ENCODE measurements around the gene TMEM114.

Gene TMEM114

DNA sequence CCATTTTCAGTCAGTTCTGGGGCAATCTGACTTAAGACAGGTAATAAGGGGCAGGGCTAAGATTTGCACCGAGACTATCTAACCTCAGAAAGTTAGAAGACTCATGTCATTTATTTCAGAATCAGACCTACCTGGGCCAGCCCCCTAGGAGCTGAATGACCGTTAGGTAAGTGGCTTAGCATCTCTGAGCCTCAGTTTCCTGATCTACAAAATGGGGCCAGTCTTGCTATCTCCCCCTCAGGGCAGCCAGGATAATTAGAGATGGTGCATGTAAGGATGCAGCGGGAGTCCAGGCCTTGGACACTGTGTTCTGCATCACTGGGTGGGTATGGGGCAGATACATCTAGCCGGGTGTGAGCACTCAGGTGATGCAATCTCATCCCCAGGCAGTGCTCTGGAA lies 20.8 kb upstream of the TMEM114 start:
- no peak for DNase-seq (ENCODE audit: low read depth)

GRCh38 chr16:8607214-8607613 lies 16.9 kb upstream of the TMEM114 start:
- no peak for DNase-seq (ENCODE audit: low read depth)

DNA sequence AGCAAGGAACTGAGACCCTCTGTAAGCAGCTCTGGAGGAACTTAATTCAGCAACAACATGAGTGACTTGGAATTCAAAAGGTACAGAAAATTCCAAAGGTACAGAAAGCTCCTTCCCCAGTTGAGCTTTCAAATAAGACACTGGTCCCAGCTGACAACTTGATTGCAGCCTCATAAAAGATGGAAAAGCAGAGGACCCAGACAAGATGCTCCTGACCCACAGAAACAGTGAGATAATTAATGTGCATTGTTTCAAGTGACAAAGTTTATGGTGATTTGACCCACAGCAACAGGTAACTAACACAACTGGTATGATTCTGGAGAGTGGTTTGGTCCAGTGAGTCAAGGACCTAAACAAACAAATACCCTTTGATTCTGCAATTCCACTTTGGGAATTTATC lies 15.2 kb upstream of the TMEM114 start:
- no peak for DNase-seq (ENCODE audit: low read depth)

- no peak for DNase-seq (ENCODE audit: low read depth)
Observed at GRCh38 chr16:8600144-8600775, 9.9 kb upstream of the TMEM114 start.

DNA sequence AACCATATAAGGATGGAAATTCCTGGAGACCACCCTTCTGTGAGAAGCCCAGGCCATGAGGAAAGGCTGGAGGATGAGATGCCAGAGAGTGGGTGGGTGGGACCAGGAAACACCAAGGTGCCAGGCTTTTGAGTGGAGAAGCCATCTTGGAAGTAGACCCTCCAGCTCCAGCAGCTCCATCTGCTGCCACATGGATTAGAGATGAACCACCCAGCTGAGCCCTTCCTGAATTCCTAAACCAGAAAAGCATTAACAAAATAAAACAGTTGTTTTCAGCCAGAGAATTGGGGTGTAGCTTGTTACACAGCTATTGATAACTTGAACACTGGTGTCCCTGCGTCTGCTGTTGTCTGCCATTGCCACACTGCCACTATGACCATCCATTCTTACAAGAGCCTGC lies 6.3 kb upstream of the TMEM114 start:
- no peak for DNase-seq (ENCODE audit: low read depth)

DNA sequence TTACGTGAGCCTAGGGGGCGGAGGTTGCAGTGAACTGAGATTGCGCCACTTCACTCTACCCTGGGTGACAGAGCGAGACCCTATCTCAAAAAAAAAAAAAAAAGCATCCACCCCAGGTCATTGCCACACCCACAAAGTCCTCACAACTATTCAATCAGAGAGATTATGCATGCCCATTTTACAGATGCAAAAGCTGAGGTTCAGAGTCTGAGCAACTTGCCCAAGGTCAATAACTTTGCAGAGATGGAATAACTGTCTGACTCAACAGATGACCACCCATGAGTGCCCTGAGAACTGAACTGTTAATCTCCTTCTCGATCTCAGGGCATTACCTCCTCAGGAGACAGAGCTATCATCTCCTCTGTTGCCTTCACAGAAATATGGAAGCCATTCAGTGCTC lies 5.5 kb upstream of the TMEM114 start:
- no peak for DNase-seq (ENCODE audit: low read depth)

DNA sequence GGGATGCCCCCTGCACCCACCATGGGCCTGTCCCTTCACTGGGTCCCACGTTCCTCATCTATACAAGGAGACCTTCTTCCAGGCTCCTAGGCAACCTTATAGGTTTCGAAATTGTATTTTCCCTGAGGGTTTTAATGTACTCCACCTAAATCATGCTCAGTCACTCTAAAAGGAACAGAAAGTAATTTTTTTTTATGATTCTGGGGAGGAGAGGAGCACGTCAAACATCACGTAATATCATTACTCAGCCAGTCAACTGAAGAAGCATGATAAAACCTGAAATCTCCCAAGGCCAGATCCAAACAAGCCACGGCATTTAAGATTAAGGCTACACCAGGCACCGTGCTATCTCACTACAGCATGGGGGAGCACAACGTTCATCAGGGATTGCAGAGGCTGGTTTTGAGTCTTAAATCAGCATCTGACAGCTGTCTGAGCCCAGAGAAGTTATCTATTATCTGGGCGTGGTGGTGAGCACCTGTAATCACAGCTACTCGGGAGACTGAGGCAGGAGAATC lies 3.9 kb upstream of the TMEM114 start:
- DNase-seq (ENCODE audit: low read depth), result no peak

DNA sequence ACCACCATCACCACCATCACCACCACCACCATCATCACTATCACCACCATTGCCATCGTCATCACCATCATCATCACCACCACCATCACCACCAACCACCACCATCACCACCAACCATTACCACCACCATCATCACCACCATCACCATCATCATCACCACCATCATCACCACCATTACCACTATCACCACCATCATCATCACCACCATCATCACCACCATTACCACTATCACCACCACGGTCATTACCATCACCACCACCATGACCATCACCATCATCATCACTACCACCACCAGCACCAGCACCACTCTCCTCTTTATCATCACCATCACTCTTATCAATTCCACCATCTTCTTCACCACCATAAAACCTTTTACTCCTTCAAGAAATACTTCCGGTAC lies 1.1 kb upstream of the TMEM114 start:
- no peak for DNase-seq (ENCODE audit: low read depth)

GRCh38 chr16:8590811-8591210 lies 500 bp upstream of the TMEM114 start:
- DNase-seq (ENCODE audit: low read depth), result no peak

DNA sequence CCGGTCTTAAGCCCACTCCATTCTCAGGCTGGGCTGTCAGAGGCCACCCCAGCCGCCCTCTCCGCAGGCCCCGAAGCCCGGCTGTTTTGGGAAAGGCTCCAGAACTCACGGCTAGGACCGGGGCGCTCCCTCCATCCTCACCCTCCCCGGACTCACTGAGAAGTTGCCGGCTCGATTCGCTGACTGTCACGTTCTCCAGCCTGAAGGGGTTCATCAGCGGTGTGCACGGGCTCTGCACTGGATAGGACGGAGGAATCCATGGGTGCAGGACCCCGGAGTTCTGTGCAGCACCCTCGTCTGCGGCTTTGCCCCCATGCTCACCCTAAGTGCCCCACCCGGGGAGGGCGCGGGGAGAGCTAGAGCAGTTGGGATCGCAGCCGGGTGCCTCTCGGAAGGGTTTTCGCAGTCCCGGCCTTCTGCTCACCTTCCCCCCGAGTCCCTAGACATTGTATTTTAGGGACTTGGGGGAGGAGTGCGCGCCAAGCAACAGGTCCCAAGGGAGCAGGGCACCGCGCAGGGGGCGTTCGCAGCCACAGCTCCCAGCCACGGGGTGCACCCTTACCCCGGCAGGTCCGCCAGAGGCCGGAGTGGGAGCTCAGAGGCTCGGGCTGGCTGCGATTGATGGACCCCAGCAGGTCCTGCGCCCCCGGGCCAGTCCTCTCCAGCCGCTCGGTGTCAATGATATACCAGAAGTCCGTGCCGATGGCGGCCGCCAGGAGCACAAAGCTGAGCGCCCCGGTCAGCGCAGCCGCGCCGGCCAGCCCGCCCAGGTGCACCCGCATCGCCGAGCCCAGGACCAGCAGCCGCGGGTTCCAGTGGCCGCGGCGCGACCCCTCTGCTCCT lies 1.0 kb downstream of the TMEM114 start:
- DNase-seq (ENCODE audit: low read depth), result no peak

- no peak for DNase-seq (ENCODE audit: low read depth)
Observed at GRCh38 chr16:8588682-8589056, 1.6 kb downstream of the TMEM114 start.

DNA sequence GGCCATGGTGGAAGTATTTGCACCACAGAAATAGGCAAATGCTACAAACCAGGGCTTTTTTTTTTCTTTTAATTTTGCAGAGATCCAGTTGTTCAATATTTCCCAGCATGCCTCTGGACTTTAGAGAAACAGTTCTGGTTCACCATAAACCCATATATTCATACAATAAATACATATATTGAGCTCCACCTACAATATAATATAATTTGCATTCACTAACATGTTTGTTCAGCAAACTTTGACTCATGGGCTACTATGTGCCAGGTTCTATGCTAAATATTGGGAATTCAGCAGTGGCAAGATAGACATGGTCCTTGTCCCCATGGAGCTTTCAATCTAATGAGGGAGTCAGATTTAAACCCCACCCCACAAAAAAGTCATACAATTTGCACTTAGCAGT lies 3.2 kb downstream of the TMEM114 start:
- no peak for DNase-seq (ENCODE audit: low read depth)

DNA sequence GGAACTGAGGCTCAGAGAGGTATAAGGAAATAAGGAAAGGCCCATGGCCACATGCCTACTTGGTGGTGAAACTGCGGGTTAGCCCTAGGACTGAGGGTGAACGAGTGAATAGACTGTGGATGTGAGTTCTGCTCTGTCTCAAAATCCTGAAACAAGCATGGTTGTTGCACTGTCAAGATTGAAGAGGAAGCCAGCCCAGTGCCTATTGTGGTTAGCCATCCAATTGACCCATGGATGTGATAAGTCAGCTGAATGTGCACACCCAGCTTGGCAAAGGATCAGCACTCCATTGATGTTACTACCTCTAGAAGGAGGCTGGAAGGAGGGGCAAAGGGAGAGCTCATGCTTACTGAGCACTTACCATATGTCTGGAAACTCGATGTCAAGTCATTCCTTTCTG lies 4.5 kb downstream of the TMEM114 start:
- no peak for DNase-seq (ENCODE audit: low read depth)

DNA sequence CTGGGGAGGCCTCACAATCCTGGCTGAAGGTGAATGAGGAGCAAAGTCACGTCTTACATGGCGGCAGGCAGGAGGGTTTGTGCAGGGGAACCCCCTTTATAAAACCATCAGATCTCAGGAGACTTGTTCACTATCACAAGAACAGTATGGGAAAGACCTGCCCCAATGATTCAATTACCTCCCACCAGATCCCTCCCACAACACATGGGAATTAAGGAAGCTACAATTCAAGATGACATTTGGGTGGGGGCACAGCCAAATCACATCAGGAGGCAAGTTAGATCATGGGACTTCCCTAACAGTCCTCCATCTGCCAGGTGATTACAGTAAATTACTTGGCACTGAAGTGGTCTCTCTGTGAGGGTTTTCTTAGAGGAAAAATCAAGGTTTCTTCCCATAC lies 5.3 kb downstream of the TMEM114 start:
- no peak for DNase-seq (ENCODE audit: low read depth)

DNA sequence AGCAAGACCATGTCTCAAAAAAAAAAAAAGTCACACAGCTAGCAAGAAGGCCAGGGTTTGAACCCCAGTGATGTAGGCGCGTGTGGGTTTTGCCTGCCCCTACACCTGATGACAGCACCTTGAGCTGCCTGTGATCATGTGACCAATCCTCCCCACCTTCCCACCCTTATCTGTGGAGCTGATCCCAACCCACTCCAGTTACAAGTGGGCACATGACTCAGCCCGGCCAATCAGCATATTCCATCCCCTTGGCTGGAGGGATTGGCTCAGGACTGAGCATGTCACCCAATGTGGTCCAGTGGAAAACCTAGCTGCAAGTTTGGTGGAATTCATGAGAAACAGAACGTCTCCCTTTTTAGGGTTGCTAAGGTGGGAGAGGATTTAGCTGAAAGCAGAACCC lies 6.6 kb downstream of the TMEM114 start:
- no peak for DNase-seq (ENCODE audit: low read depth)

DNA sequence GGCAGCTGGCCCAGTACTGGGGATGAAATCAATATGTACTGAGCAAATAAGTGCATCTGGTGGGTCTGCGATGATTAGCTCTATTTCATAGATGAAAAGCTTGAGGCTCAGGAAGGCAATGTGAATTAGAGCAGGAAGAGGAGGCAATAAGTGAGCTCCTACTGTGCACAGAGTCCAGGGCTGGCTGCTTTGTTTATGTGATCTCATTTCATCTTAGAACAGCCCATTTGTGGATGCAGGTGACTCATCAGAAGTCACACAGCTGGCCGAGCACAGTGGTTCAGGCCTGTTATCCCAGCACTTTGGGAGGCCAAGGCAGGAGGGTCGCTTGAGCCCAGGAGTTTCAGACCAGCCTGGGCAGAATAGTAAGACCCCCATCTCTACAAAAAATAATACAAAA lies 7.1 kb downstream of the TMEM114 start:
- no peak for DNase-seq (ENCODE audit: low read depth)

DNA sequence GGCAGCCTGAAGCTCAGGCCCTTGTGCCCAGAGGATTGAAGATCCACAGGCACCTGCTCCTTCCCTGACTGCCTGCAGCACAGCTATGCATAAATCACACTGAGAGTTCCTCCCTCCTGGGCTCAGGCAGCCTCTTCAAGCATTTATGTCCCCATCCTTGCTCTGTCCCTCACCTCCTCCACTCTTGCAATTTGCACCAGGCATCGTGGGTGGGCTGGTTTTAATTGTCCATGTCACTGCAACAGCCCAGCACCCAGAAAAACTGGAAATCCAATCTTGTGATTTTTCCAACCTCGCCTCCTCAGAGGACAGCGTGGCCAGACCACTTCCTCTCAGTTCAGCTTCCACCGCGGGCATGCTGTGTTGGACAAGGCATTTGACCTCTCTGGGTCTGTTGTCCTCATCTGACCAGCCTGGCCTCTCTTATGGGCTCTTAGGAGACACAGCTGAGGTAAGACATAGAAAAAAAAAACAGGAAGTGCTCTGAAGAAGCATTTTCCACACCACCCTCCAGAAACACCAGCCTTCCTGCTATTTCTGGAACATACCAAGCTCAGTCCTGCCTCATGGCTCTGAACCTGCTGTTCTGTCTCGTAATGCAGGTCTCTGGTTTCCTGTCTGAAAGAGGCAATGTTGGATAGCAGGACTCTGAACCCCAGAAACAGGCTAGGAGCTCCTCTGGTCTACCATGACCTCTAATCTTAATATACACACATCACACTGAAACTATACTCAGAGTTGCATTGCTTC lies 8.3 kb downstream of the TMEM114 start:
- DNase-seq (ENCODE audit: low read depth), result no peak

DNA sequence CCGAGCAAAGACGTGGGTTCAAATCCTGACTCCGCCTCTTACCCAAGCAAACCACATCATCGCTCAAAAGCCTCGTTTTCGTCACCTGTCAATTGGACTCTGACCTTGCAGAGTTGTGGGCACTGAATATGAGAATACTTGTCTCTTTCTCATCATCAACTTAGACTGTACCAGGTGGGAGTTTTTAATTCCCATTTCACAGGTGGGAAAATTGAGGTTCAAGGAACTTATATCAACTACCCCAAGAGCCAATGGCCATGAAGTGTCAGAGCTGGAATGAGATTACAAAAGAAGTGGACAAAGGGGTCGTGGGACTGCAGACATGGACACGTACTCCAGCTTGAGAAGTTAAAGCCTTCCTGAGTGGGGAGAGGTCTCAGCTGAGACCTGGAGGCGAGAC lies 10.8 kb downstream of the TMEM114 start:
- DNase-seq (ENCODE audit: low read depth), result no peak

GRCh38 chr16:8577678-8578304 lies 12.5 kb downstream of the TMEM114 start:
- no peak for DNase-seq (ENCODE audit: low read depth)

DNA sequence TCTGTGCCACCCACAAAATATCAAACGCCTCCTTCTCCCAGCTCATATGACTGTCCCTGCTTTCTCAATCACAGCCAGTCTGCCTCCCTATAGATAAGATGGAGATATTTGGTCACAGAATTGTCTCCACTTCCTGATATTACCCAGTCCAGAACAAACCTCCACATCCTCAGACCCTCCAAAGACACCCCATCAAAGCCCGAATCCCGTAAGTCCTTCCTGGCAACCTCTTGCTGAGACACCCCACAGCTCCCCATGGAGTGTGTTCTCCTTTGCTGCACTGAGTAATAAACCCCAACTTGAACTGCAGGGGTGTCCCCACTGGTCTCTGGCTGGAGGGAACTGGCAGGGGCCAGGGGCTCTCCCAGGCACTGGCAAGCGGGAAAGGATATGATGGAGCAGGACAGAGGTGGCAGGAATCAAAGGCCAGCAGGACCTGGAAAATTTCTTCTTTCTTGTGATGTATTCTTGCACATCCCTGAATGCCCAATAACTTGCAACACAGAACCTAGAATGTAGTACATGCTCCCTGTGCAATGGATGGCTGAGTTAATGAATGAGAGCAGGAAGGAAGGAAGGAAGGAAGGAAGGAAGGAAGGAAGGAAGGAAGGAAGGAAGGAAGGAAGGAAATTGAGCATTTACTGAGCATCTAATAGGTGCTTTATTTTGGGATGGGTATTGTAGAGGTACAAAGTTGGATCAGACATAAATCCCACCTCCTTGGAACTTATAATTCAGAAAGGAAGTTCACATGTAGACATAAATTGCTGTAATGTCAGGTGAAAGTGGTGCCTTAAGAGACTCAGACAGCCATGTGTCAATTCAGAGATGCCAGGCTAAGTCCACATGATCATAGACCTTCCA lies 13.9 kb downstream of the TMEM114 start:
- no peak for DNase-seq (ENCODE audit: low read depth)

GRCh38 chr16:8575399-8575798 lies 14.9 kb downstream of the TMEM114 start:
- DNase-seq (ENCODE audit: low read depth), result no peak
